OCI-LY7 (cell line): ENCODE measurements around the gene VPS13C. TPM values are rescaled to one million over a fixed set of nuclear protein-coding genes. Genes with fewer than 3 reads are reported as not detected.

Experiments
- BruUV-seq: library from RNA; stranded (reverse); fragments of 400-500 nt; replicated peaks from 2 replicates; lab custom pipeline; 2021; lab: Mats Ljungman, UMichigan
- CTCF ChIA-PET: fragments of 300-600 bp; sonication (Branson Sonifier 250); formaldehyde crosslinking; loops from one replicate; lab custom pipeline; 2022; ENCODE audit warnings: antibody characterized with exemption; ENCODE audit not compliant: unreplicated experiment; lab: Charles Lee
- POLR2A ChIA-PET: fragments of 300-600 bp; sonication (Branson Sonifier 250); formaldehyde crosslinking; loops from one replicate; lab custom pipeline; 2022; ENCODE audit warnings: antibody characterized with exemption; lab: Charles Lee
- DNase-seq: peaks from one replicate; pipeline ENCODE4 v3.0.0-alpha.2; 2015; ENCODE audit warnings: low spot score
- H2AFZ ChIP-seq: fragments of 200-600 bp; sonication (generic), shearing (Covaris generic); 2 replicates; pipeline ENCODE4 v1.6.1; 2014; ENCODE audit warnings: mild to moderate bottlenecking, antibody characterized with exemption, low read length, moderate library complexity
- H3K27ac ChIP-seq: fragments of 200-600 bp; sonication (generic); 2 replicates; pipeline ENCODE4 v1.5.1; 2014; ENCODE audit warnings: mixed run types, low read depth, mild to moderate bottlenecking, moderate library complexity, low read length, inconsistent platforms; ENCODE audit not compliant: poor library complexity, severe bottlenecking
- H3K36me3 ChIP-seq: fragments of 200-600 bp; sonication (generic); 2 replicates; pipeline ENCODE4 v1.6.1; 2014; ENCODE audit warnings: mild to moderate bottlenecking, antibody characterized with exemption, low read length, moderate library complexity, mixed read lengths; ENCODE audit not compliant: insufficient read depth
- H3K4me1 ChIP-seq: fragments of 200-600 bp; sonication (generic); 2 replicates; pipeline ENCODE4 v1.5.1; 2014; ENCODE audit warnings: mild to moderate bottlenecking, low read length; ENCODE audit not compliant: insufficient read depth, poor library complexity, severe bottlenecking
- H3K4me2 ChIP-seq: fragments of 200-600 bp; sonication (generic); 2 replicates; pipeline ENCODE4 v1.6.1; 2014; ENCODE audit warnings: mild to moderate bottlenecking, low read length
- H3K4me3 ChIP-seq: fragments of 200-600 bp; sonication (generic); 2 replicates; pipeline ENCODE4 v1.5.1; 2014; ENCODE audit warnings: mild to moderate bottlenecking, low read depth, low read length; ENCODE audit not compliant: poor library complexity, severe bottlenecking
- H3K79me2 ChIP-seq: fragments of 200-600 bp; sonication (generic); 2 replicates; pipeline ENCODE4 v1.6.1; 2016; ENCODE audit warnings: low read depth, mild to moderate bottlenecking, low read length, moderate library complexity, mixed read lengths; ENCODE audit not compliant: insufficient read depth
- H3K9me2 ChIP-seq: fragments of 200-600 bp; sonication (generic); 2 replicates; pipeline ENCODE4 v1.6.1; 2016; ENCODE audit warnings: mild to moderate bottlenecking, low read length, mixed read lengths; ENCODE audit not compliant: insufficient read depth
- H3K9me3 ChIP-seq: fragments of 200-600 bp; sonication (generic); 2 replicates; pipeline ENCODE4 v1.6.1; 2014; ENCODE audit warnings: mild to moderate bottlenecking, mixed run types, low read length, mixed read lengths
- H4K20me1 ChIP-seq: fragments of 200-600 bp; sonication (generic); 2 replicates; pipeline ENCODE4 v1.6.1; 2014; ENCODE audit warnings: mild to moderate bottlenecking, antibody characterized with exemption, low read length, moderate library complexity, mixed read lengths; ENCODE audit not compliant: insufficient read depth
- EZH2phosphoT487 ChIP-seq: fragments of 200-600 bp; sonication (generic); IDR thresholded peaks from 2 replicates; pipeline ENCODE4 v1.6.1; 2018; ENCODE audit warnings: low read depth, borderline replicate concordance, mild to moderate bottlenecking, mixed run types, antibody characterized with exemption, low read length, moderate library complexity, mixed read lengths
- intact Hi-C: fragments of 100-400 bp; cut with micrococcal nuclease; formaldehyde crosslinking; loops from one replicate; pipeline ENCODE4 v1.10.0; 2022; ENCODE audit not compliant: unreplicated experiment
- total RNA-seq, 2 experiments: library from RNA; depleted of rRNA in 1 of 2; stranded (reverse); fragments of >200 nt in 1 of 2; shearing (Covaris generic) in 1 of 2; gene quantifications; 2 replicates each; pipeline ENCODE4 v1.2.3, GENCODE V29; 2014 to 2022
- TF ChIP-seq, protein P1 (sequence below): fragments of 200-600 bp; sonication (generic); conservative IDR thresholded peaks from 2 replicates; pipeline ENCODE4 v1.5.1; 2014; ENCODE audit warnings: mild to moderate bottlenecking, antibody characterized with exemption, low read length, moderate library complexity, mixed read lengths

The VPS13C gene
- total RNA-seq, 2 experiments from 2014 or later = 44.4 to 60.6 TPM

DNA sequence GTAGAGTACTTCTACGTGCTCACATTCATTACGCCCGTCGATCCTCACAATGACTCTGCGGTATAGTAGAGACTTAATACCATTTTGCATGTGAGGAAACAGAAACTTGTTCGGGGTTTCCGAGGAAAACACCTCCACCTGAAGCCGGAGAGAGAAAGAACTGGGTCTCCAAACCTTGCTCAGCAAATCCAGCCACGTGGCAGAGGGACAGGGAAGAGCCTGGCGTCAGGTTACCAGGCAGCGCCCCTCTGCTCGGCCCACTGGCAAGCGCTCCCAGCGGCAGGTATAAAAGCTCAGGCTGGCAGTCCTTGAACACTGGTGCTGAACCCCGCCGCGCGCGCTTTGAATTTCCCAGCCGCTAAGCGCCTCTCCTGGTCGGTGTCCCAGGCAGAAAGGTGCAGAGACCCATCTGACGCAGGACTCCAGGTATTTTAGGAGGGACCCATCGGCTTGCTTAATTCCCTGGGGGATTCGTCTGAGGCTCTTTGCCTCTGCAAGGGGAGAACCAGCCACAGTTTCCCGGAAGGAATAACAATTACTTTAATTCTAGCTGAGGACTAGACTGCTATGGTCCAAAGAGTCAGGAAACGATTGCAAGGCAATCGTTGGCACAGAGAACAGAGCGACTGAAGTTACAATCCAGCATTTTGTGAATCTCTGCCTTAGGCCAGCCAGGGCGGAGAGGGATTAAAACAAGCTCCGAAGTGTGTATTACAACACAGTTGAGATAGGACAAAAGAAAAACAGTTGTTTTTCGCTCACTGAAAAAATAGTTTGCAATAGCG, 6.6 kb upstream of the VPS13C start, which contains the start of gene C2CD4A:
Gene C2CD4A (plus strand): TSS at position 315 of the 785 bp plus-strand sequence. CDS start 637 bp downstream, outside the sequence.
- Histone ChIP-seq H3K4me3 (peak within 1 kb of the TSS; percentile 40), H3K4me1 (peaks cover 9% of the 10 kb centered on the region), H3K9me3 (no peaks in the 10 kb centered on the region), H2AFZ (peak within 1 kb of the TSS; percentile 29; the same call in 1 of the 2 replicates), H3K27ac (no peak within 1 kb of the TSS), H3K79me2 (no peaks in the 10 kb centered on the region), H3K9me2 (no peaks in the 10 kb centered on the region), H3K4me2 (peak within 1 kb of the TSS; percentile 62), H4K20me1 (no peaks in the 10 kb centered on the region), H3K36me3 (no peaks in the 10 kb centered on the region)
- DNase-seq = peak; percentile 41
- CTCF ChIA-PET = no interaction called here
- no peak for TF ChIP-seq EZH2phosphoT487
- TF ChIP-seq, protein P1, sequence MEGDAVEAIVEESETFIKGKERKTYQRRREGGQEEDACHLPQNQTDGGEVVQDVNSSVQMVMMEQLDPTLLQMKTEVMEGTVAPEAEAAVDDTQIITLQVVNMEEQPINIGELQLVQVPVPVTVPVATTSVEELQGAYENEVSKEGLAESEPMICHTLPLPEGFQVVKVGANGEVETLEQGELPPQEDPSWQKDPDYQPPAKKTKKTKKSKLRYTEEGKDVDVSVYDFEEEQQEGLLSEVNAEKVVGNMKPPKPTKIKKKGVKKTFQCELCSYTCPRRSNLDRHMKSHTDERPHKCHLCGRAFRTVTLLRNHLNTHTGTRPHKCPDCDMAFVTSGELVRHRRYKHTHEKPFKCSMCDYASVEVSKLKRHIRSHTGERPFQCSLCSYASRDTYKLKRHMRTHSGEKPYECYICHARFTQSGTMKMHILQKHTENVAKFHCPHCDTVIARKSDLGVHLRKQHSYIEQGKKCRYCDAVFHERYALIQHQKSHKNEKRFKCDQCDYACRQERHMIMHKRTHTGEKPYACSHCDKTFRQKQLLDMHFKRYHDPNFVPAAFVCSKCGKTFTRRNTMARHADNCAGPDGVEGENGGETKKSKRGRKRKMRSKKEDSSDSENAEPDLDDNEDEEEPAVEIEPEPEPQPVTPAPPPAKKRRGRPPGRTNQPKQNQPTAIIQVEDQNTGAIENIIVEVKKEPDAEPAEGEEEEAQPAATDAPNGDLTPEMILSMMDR = 0 out of 2 replicates have a peak, but pooled peaks have one; percentile 29
- intact Hi-C loops = no loop called here
- no TSS peak for BruUV-seq
- POLR2A ChIA-PET = no interaction called here

DNA sequence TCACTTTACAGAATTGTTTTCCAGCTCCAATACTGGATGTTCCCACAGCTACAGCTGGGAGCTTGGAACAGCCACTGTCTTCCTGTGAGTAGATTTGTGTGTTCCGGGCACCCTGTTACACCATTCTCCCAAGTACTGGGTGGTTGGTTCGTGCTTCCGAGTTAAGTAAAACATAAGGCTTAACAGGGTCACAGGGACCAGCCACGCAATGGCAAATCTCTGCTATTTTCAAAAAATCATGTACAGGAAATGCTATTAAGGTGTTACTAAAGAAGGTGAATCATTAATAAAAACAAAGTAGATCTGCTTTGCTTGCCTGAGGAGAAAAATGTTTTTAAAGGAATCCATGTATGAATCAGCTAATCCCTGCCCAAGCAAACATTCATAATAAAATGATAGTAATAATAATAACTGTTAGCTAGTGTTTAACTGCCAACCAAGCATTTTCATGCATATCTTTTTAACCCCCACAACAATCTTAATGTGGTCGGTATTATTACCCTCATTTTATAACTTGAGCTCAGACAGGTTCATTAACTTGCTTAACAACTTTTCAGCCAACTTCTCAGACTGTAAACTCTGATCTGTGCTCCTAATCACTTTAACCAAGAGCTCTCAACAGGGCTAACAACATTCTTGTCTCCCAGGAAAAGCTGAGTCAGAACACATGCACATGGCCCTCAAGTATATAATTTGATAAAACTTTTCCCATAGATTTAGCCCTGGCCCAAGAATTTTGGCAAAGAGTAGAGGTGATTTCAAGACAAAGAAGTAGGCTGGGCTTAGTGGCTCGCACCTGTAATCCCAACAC, 3.8 kb upstream of the VPS13C start:
- TF ChIP-seq, protein P1 = no peak
- no peak for TF ChIP-seq EZH2phosphoT487

More for the DNA sequence above, 3.8 kb upstream of the VPS13C start:
- no peak overlapping the region for H3K4me3 ChIP-seq
- peaks cover 23% of the 10 kb centered on the region for H3K4me1 ChIP-seq
- CTCF ChIA-PET = no interaction called here
- H3K9me2 ChIP-seq = no peaks in the 10 kb centered on the region
- H2AFZ ChIP-seq = no peak overlapping the region
- no peak overlapping the region for H3K4me2 ChIP-seq
- H3K9me3 ChIP-seq = no peaks in the 10 kb centered on the region
- no peak overlapping the region for H3K27ac ChIP-seq
- no peak for DNase-seq
- H3K36me3 ChIP-seq = no peaks in the 10 kb centered on the region
- no TSS peak for BruUV-seq
- no peaks in the 10 kb centered on the region for H4K20me1 ChIP-seq
- intact Hi-C loops = no loop called here
- H3K79me2 ChIP-seq = peaks cover 10% of the 10 kb centered on the region; the same call in 1 of the 2 replicates
- POLR2A ChIA-PET = interaction anchor here (0.6 to 0.9 kb wide), 2 partner anchors 10 to 13 kb away, joined by 3 read pairs; no protein-coding TSS in a partner anchor
